Esophagus squamous epithelium (tissue), 4 donors: Measurements from ENCODE around the gene KCNQ1.

Experiments
- CTCF ChIP-seq, 6 experiments: fragments of 450-650 bp in 4 of 6; fragments of 200-600 bp in 2 of 6; sonication (generic) in 2 of 6; IDR thresholded peaks; one replicate each; pipeline ENCODE4 v1.5.1; 2016 to 2019; ENCODE audit warnings: antibody characterized with exemption in 6 of 6, mild to moderate bottlenecking in 4 of 6, moderate library complexity in 4 of 6
- POLR2A ChIP-seq, 4 donors: fragments of 450-650 bp; IDR thresholded peaks; one replicate each; pipeline ENCODE4 v1.6.1; 2017; ENCODE audit warnings: antibody characterized with exemption in 4 of 4, mild to moderate bottlenecking in 4 of 4, moderate library complexity in 3 of 4

GRCh38 chr11:2688381-2689231, 243.8 kb downstream of the KCNQ1 start:
- TF ChIP-seq CTCF (IDR thresholded peaks at IDR 0.05) = no peak
- no peak for TF ChIP-seq POLR2A (IDR thresholded peaks at IDR 0.05)
